Activated gamma-delta T cell (primary cell): ENCODE data around the gene ARSD.

Experiments
- DNase-seq: peaks from one replicate; lab custom pipeline; 2025; lab: John Stamatoyannopoulos, UW

Gene ARSD

DNA sequence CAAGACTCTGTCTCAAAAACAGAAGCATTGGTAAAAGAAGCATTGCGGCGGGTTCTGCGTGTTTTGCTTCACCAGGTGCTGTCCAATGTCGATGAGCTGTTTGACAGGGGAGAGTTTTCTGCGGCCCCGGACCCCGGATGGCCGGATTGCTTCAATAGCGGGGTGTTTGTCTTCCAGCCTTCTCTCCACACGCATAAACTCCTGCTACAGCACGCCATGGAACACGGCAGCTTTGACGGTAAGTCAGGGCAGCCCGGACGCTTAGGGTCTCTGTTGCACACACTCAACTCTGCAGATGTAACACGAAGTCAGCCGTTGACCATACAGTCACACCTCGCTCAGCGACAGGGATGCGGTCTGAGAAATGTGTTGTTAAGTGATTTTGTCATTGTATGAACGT, 74.2 kb downstream of the ARSD start:
- DNase-seq, result no peak
